ENCODE measurements around the gene UFSP1.

DNA sequence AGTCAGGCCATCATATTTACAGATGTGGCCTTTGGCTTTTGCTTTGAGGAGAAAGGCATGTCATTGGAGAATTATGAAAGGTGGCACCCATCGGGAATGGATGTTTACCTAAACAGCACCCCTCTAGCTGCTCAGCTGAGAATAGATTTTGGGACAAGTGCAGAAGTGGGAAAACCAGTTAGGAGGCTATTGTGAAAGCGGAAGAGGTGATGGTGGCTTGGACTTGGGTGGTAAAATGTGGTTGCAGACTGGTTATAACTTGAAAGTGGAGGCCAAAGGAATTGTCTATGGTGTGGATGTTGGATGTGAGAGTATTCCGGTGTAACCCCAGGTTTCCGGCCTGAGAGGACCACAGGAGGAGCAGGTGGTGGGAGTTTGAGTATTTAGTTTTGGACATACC is 42.2 kb downstream of the UFSP1 start:
- TF ChIP-seq, protein P1, sequence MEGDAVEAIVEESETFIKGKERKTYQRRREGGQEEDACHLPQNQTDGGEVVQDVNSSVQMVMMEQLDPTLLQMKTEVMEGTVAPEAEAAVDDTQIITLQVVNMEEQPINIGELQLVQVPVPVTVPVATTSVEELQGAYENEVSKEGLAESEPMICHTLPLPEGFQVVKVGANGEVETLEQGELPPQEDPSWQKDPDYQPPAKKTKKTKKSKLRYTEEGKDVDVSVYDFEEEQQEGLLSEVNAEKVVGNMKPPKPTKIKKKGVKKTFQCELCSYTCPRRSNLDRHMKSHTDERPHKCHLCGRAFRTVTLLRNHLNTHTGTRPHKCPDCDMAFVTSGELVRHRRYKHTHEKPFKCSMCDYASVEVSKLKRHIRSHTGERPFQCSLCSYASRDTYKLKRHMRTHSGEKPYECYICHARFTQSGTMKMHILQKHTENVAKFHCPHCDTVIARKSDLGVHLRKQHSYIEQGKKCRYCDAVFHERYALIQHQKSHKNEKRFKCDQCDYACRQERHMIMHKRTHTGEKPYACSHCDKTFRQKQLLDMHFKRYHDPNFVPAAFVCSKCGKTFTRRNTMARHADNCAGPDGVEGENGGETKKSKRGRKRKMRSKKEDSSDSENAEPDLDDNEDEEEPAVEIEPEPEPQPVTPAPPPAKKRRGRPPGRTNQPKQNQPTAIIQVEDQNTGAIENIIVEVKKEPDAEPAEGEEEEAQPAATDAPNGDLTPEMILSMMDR (IDR thresholded peaks at IDR 0.05; ENCODE audit: poor library complexity, severe bottlenecking): no peak
- TF ChIP-seq POLR2AphosphoS5 (IDR thresholded peaks at IDR 0.05): no peak
- no peak for TF ChIP-seq EZH2 (IDR thresholded peaks at IDR 0.05; ENCODE audit: borderline replicate concordance, insufficient read depth, low read length, poor library complexity, severe bottlenecking)
- TF ChIP-seq TAF1 (IDR thresholded peaks at IDR 0.05; ENCODE audit: low read depth): no peak
- no peak for TF ChIP-seq EP300 (conservative IDR thresholded peaks at IDR 0.05; ENCODE audit: poor library complexity, severe bottlenecking)
- TF ChIP-seq, protein P2, sequence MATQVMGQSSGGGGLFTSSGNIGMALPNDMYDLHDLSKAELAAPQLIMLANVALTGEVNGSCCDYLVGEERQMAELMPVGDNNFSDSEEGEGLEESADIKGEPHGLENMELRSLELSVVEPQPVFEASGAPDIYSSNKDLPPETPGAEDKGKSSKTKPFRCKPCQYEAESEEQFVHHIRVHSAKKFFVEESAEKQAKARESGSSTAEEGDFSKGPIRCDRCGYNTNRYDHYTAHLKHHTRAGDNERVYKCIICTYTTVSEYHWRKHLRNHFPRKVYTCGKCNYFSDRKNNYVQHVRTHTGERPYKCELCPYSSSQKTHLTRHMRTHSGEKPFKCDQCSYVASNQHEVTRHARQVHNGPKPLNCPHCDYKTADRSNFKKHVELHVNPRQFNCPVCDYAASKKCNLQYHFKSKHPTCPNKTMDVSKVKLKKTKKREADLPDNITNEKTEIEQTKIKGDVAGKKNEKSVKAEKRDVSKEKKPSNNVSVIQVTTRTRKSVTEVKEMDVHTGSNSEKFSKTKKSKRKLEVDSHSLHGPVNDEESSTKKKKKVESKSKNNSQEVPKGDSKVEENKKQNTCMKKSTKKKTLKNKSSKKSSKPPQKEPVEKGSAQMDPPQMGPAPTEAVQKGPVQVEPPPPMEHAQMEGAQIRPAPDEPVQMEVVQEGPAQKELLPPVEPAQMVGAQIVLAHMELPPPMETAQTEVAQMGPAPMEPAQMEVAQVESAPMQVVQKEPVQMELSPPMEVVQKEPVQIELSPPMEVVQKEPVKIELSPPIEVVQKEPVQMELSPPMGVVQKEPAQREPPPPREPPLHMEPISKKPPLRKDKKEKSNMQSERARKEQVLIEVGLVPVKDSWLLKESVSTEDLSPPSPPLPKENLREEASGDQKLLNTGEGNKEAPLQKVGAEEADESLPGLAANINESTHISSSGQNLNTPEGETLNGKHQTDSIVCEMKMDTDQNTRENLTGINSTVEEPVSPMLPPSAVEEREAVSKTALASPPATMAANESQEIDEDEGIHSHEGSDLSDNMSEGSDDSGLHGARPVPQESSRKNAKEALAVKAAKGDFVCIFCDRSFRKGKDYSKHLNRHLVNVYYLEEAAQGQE (IDR thresholded peaks at IDR 0.05; ENCODE audit: borderline replicate concordance): no peak
- no peak for TF ChIP-seq SMC3 (conservative IDR thresholded peaks at IDR 0.05; ENCODE audit: poor library complexity)
